ENCODE data around the gene ZXDC.

The ZXDC gene

GRCh38 chr3:126454437-126455198, 21.1 kb downstream of the ZXDC start:
- no peak overlapping the region for H3K27ac ChIP-seq (ENCODE audit: low read depth, low read length)
- H3K27me3 ChIP-seq (ENCODE audit: control insufficient read depth, low read length) = no peaks in the 10 kb centered on the region
- TF ChIP-seq EZH2phosphoT487 (IDR thresholded peaks at IDR 0.05; ENCODE audit: borderline replicate concordance, low read length) (no peak), CTCF (IDR thresholded peaks at IDR 0.05; ENCODE audit: low read depth, low read length, poor library complexity, severe bottlenecking) (no peak)
- H3K9me3 ChIP-seq (ENCODE audit: control insufficient read depth, insufficient read depth, low read length) = no peaks in the 10 kb centered on the region
- no peaks in the 10 kb centered on the region for H3K9me2 ChIP-seq (replicated peaks; ENCODE audit: control insufficient read depth, low read length)
- H3K4me2 ChIP-seq (ENCODE audit: low read length) = no peak overlapping the region
- H3F3A ChIP-seq (ENCODE audit: control insufficient read depth, insufficient read depth) = no peaks in the 10 kb centered on the region
- H4K20me1 ChIP-seq (ENCODE audit: control insufficient read depth, insufficient read depth, low read depth, low read length) = 0 out of 2 replicates have a peak, but pooled peaks cover 8% of the 10 kb centered on the region
- H3K79me2 ChIP-seq (ENCODE audit: control insufficient read depth, low read length) = peaks cover 34% of the 10 kb centered on the region
- no peaks in the 10 kb centered on the region for H3K4me1 ChIP-seq (ENCODE audit: control insufficient read depth, low read length)
- no peak overlapping the region for H3K4me3 ChIP-seq (ENCODE audit: low read length)
- peaks cover 77% of the 10 kb centered on the region for H3K36me3 ChIP-seq (ENCODE audit: control insufficient read depth, low read length)

- Histone ChIP-seq H3K36me3 (ENCODE audit: control insufficient read depth, low read length) (peaks cover 71% of the 10 kb centered on the region), H3K79me2 (ENCODE audit: control insufficient read depth, low read length) (peaks cover 32% of the 10 kb centered on the region), H4K20me1 (ENCODE audit: control insufficient read depth, insufficient read depth, low read depth, low read length) (0 out of 2 replicates have a peak, but pooled peaks cover 8% of the 10 kb centered on the region), H3K4me2 (ENCODE audit: low read length) (no peak overlapping the region), H3F3A (ENCODE audit: control insufficient read depth, insufficient read depth) (no peaks in the 10 kb centered on the region), H3K27ac (ENCODE audit: low read depth, low read length) (no peak overlapping the region), H3K9me2 (replicated peaks; ENCODE audit: control insufficient read depth, low read length) (no peaks in the 10 kb centered on the region), H3K4me3 (ENCODE audit: low read length) (no peak overlapping the region), H3K4me1 (ENCODE audit: control insufficient read depth, low read length) (no peaks in the 10 kb centered on the region), H3K27me3 (ENCODE audit: control insufficient read depth, low read length) (no peaks in the 10 kb centered on the region), H3K9me3 (ENCODE audit: control insufficient read depth, insufficient read depth, low read length) (no peaks in the 10 kb centered on the region)
- TF ChIP-seq CTCF (IDR thresholded peaks at IDR 0.05; ENCODE audit: low read depth, low read length, poor library complexity, severe bottlenecking) (no peak), EZH2phosphoT487 (IDR thresholded peaks at IDR 0.05; ENCODE audit: borderline replicate concordance, low read length) (no peak)
Observed at GRCh38 chr3:126454025-126454424, 21.7 kb downstream of the ZXDC start.

- peaks cover 57% of the 10 kb centered on the region for H3K36me3 ChIP-seq (ENCODE audit: control insufficient read depth, low read length)
- H4K20me1 ChIP-seq (ENCODE audit: control insufficient read depth, insufficient read depth, low read depth, low read length) = 0 out of 2 replicates have a peak, but pooled peaks cover 6% of the 10 kb centered on the region
- no peaks in the 10 kb centered on the region for H3K9me3 ChIP-seq (ENCODE audit: control insufficient read depth, insufficient read depth, low read length)
- H3K79me2 ChIP-seq (ENCODE audit: control insufficient read depth, low read length) = peaks cover 20% of the 10 kb centered on the region
- H3K9me2 ChIP-seq (replicated peaks; ENCODE audit: control insufficient read depth, low read length) = no peaks in the 10 kb centered on the region
- H3K4me1 ChIP-seq (ENCODE audit: control insufficient read depth, low read length) = no peaks in the 10 kb centered on the region
- no peak overlapping the region for H3K4me3 ChIP-seq (ENCODE audit: low read length)
- TF ChIP-seq EZH2phosphoT487 (IDR thresholded peaks at IDR 0.05; ENCODE audit: borderline replicate concordance, low read length) = no peak
- no peak for TF ChIP-seq CTCF (IDR thresholded peaks at IDR 0.05; ENCODE audit: low read depth, low read length, poor library complexity, severe bottlenecking)
- H3K27ac ChIP-seq (ENCODE audit: low read depth, low read length) = no peak overlapping the region
- H3K4me2 ChIP-seq (ENCODE audit: low read length) = no peak overlapping the region
- H3K27me3 ChIP-seq (ENCODE audit: control insufficient read depth, low read length) = no peaks in the 10 kb centered on the region
- no peaks in the 10 kb centered on the region for H3F3A ChIP-seq (ENCODE audit: control insufficient read depth, insufficient read depth)
Observed at GRCh38 chr3:126452213-126452612, 23.5 kb downstream of the ZXDC start.

Data from DOHH2 (cell line).